ENCODE results near the gene AKT3. TPM values are rescaled to one million over a fixed set of nuclear protein-coding genes. Genes with fewer than 3 reads are reported as not detected.

Gene AKT3
- polyA plus RNA-seq, 3 donors: 0.81 to 1.7 (median 1.4) TPM

GRCh38 chr1:243842978-243843511 is 7.0 kb downstream of the AKT3 start:
- Histone ChIP-seq H3K36me3 (replicated peaks in 1 of 2; ENCODE audit: control insufficient read depth in 1 of 2, insufficient read depth in 2 of 2, low read length in 2 of 2) (no peaks in the 10 kb centered on the region), H3K9ac (ENCODE audit: insufficient read depth, low read length, poor library complexity, severe bottlenecking) (no peak overlapping the region), H3K9me3 (replicated peaks in 1 of 2; ENCODE audit: control insufficient read depth in 1 of 2, insufficient read depth in 1 of 2, low read length in 2 of 2) (no peaks in the 10 kb centered on the region), H3K79me2 (ENCODE audit: insufficient read depth, low read length) (no peaks in the 10 kb centered on the region), H4K20me1 (ENCODE audit: insufficient read depth, low read length) (no peaks in the 10 kb centered on the region), H3K27ac (ENCODE audit: low read depth in 1 of 2, low read length in 2 of 2) (peak overlapping the region in 1 of 2 donors; percentile 17), H3K4me2 (replicated peaks; ENCODE audit: extremely low read depth, low read length, poor library complexity, severe bottlenecking) (no peak overlapping the region), H3K4me1 (ENCODE audit: control insufficient read depth in 1 of 2, insufficient read depth in 2 of 2, low read length in 2 of 2) (peaks cover 0 to 10% of the 10 kb centered on the region in 2 donors), H2AFZ (ENCODE audit: insufficient read depth, low read depth, low read length, poor library complexity, severe bottlenecking) (no peak overlapping the region), H3K27me3 (ENCODE audit: control insufficient read depth in 2 of 2, insufficient read depth in 2 of 2, low read length in 2 of 2) (peaks cover 3 to 15% of the 10 kb centered on the region in 2 donors), H3K4me3 (replicated peaks in 1 of 3; ENCODE audit: low read depth in 2 of 3, low read length in 3 of 3) (no peak overlapping the region)
- TF ChIP-seq CTCF (IDR thresholded peaks at IDR 0.05): no peak
- H3K9me3 Mint-ChIP-seq: peaks cover 0 to 2% (median 0%) of the 10 kb centered on the region in 7 donors
- WGBS (ENCODE audit: insufficient coverage): 8% methylated on average over 1 of the region's 4 CpGs
- H3K36me3 Mint-ChIP-seq: peaks cover 0 to 1% of the 10 kb centered on the region in 2 donors
- H3K27ac Mint-ChIP-seq: peak overlapping the region in 5 of 7 donors; percentile 15 to 90 (median 44)
- peak; percentile 18 to 62 (median 41) for DNase-seq
- intact Hi-C loops (cut with micrococcal nuclease): no loop called here
- no peak overlapping the region for H3K4me3 Mint-ChIP-seq
- H3K27me3 Mint-ChIP-seq (ENCODE audit: low read depth in 3 of 3): peaks cover 2 to 7% (median 3%) of the 10 kb centered on the region in 3 donors
- H3K4me1 Mint-ChIP-seq: peaks cover 11% of the 10 kb centered on the region

- peaks cover 11% of the 10 kb centered on the region for H3K4me1 Mint-ChIP-seq
- H3K27ac ChIP-seq (ENCODE audit: low read depth in 1 of 2, low read length in 2 of 2): no peak overlapping the region
- H3K36me3 ChIP-seq (replicated peaks in 1 of 2; ENCODE audit: control insufficient read depth in 1 of 2, insufficient read depth in 2 of 2, low read length in 2 of 2): no peaks in the 10 kb centered on the region
- H3K4me3 Mint-ChIP-seq: no peak overlapping the region
- peaks cover 0 to 2% (median 0%) of the 10 kb centered on the region in 3 donors for H3K27me3 Mint-ChIP-seq (ENCODE audit: low read depth in 3 of 3)
- DNase-seq: no peak
- H4K20me1 ChIP-seq (ENCODE audit: insufficient read depth, low read length): no peaks in the 10 kb centered on the region
- TF ChIP-seq CTCF (IDR thresholded peaks at IDR 0.05): no peak
- H3K79me2 ChIP-seq (ENCODE audit: insufficient read depth, low read length): no peaks in the 10 kb centered on the region
- H3K4me3 ChIP-seq (replicated peaks in 1 of 3; ENCODE audit: low read depth in 2 of 3, low read length in 3 of 3): no peak overlapping the region
- H3K36me3 Mint-ChIP-seq: peaks cover 0 to 3% of the 10 kb centered on the region in 2 donors
- intact Hi-C loops (cut with micrococcal nuclease): no loop called here
- peaks cover 0 to 4% (median 1%) of the 10 kb centered on the region in 7 donors for H3K9me3 Mint-ChIP-seq
- peaks cover 0 to 10% of the 10 kb centered on the region in 2 donors for H3K4me1 ChIP-seq (ENCODE audit: control insufficient read depth in 1 of 2, insufficient read depth in 2 of 2, low read length in 2 of 2)
- WGBS (ENCODE audit: insufficient coverage): no CpG with 5 or more reads among the region's 5 CpGs
- H3K9ac ChIP-seq (ENCODE audit: insufficient read depth, low read length, poor library complexity, severe bottlenecking): no peak overlapping the region
- peaks cover 0 to 6% of the 10 kb centered on the region in 2 donors for H3K27me3 ChIP-seq (ENCODE audit: control insufficient read depth in 2 of 2, insufficient read depth in 2 of 2, low read length in 2 of 2)
- no peak overlapping the region for H2AFZ ChIP-seq (ENCODE audit: insufficient read depth, low read depth, low read length, poor library complexity, severe bottlenecking)
- no peak overlapping the region for H3K27ac Mint-ChIP-seq
- H3K9me3 ChIP-seq (replicated peaks in 1 of 2; ENCODE audit: control insufficient read depth in 1 of 2, insufficient read depth in 1 of 2, low read length in 2 of 2): no peaks in the 10 kb centered on the region
- H3K4me2 ChIP-seq (replicated peaks; ENCODE audit: extremely low read depth, low read length, poor library complexity, severe bottlenecking): no peak overlapping the region
Observed at GRCh38 chr1:243842161-243842560, 7.9 kb downstream of the AKT3 start.

All from CD14-positive monocyte (primary cell).